Measurements from ENCODE around the gene OR2V2.
"Not testable (repeated sequence)": the region's sequence is repeated elsewhere in the genome, so short reads cannot be mapped to it uniquely, and the experiment has no call there.

The OR2V2 gene, protein sequence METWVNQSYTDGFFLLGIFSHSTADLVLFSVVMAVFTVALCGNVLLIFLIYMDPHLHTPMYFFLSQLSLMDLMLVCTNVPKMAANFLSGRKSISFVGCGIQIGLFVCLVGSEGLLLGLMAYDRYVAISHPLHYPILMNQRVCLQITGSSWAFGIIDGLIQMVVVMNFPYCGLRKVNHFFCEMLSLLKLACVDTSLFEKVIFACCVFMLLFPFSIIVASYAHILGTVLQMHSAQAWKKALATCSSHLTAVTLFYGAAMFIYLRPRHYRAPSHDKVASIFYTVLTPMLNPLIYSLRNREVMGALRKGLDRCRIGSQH

GRCh38 chr5:181146927-181147636 lies at the start of gene OR2V2:
Gene OR2V2, plus strand, starts transcription at chr5:181147586. Its CDS starts 7,357 bp downstream, at chr5:181154943.
- not testable (repeated sequence) for DNase-seq

GRCh38 chr5:181097759-181098491 lies 49.5 kb upstream of the OR2V2 start:
- DNase-seq = not testable (repeated sequence)

DNA sequence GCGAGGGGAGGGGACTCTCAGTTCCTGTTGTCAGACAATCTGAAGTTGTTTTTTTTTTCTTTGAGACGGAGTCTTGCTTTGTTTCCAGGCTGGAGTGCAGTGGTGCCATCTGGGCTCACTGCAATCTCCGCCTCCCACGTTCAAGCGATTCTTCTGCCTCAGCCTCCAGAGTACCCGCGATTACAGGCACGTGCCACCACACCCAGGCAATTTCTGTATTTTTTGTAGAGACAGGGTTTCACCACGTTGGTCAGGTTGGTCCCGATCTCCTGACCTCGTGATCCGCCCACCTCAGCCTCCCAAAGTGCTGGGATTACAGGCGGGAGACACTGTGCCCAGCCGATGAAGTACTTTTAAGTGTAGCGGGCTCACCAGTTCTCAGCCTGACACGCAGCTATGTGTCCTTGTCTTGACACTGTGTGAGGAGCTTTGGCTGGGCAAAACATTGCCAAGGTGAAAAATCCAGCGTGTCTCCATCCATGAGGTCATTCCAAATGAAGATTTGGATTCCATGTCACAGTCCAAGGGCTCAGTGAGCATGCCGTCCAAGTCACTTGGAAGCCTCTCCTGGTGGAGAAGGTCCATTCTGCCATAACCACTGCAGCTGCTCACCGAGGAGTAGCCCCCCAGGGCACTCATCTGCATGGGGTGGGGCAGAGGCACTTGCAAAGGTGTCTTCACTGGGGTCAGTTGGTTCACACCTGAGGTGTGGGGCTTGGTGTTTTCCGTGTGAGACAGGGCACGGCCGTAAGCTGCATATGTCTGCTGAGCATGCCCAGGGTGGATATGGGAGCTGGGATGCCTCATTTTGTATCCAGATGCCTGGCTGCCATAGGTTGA lies 48.4 kb upstream of the OR2V2 start:
- no peak for DNase-seq

DNA sequence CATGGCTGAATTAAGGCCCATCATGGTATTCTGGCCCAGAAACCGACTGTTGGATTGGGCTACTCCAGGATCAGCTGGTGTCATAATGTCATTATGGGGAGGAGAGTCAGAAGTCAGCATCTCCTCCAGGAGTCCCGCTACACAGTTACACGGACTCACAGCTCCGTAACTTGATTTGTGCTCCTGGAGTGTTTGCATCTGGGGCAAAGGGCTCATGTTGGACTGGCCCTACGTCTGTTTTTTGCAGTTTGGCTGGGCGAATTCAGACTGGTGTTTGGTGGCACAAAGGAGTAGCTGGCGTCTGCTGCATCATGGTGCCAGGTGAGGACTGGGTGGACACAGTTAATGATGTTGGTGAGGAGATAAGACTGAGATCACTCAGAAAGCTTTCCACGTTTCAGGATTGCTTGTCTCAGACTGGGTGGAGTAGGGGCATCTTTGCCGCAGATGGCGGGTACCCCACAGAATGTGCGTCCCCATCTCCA lies 47.7 kb upstream of the OR2V2 start:
- no peak for DNase-seq

DNA sequence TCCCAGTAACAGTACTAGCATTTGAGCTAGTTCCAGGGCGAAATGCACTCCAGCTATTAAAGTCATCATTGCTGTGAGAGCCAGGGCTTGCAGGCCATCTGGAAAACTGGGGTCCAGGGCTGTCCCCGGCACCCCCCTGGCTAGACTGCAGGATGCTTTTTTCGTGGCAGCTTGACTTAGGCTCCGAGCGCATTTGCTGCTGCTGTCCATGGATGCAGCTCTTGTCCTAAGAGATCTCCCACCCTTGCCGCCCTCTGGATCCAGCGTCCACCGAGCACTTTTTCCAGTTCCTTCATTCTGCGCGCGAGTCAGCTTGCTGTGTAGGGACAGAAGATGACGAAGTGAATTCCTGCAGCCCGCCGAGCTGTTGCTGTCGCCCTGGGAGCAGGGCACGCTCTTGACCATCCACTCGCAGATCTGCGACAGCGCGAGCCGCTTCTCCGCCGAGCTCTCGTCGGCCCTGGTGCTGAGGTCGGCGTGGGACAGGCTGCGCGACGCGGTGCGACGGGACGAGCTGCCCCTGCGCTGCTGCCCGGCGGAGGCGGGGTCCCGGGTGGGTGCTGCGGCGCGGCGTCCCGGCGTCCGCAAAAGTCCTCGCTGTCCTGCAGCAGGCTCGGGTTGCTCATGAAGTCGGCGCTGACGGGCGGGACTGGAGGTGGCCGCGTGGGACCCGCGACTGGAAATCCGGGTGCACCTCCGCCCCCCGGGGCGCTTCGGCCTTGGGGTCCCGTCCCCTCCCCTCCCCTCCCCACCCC lies 47.1 kb upstream of the OR2V2 start:
- no peak for DNase-seq

- not testable (repeated sequence) for DNase-seq
These were observed 46.2 kb upstream of the OR2V2 start for GRCh38 chr5:181101030-181101641.

DNA sequence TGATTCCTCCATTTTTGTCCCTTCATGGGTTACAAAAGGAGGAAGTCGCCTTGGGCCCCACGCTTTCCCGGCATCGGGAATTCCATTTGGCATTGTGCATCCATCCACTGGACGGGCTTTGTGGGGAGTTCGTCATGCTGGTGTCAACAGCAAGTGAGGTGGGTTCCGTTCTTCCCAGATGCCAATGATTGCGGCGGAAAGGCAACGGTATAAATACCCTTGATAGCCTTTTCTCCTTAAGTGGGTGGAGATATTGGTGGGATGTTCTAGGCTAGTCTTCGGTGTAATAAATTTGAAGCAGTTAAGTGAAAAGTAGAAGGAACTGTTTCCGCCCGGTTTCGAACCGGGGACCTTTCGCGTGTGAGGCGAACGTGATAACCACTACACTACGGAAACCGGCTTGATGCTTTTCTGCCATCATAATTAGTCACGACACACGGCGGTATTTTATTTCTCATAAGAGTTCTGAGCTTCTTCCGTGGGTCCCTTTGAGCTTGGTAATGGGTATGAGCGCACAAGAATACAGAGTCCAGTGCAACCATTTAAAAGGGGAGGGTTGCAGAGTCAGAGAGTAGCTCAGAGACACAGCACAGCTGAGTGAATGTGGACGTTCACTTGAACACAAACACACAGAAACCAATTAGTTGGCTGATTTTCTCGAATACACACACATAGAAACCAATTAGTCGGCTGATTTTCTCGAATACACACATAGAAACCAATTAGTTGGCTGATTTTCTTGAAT lies 45.3 kb upstream of the OR2V2 start:
- not testable (repeated sequence) for DNase-seq

GRCh38 chr5:181104259-181104568 lies 43.2 kb upstream of the OR2V2 start:
- not testable (repeated sequence) for DNase-seq

- not testable (repeated sequence) for DNase-seq
These were observed 42.6 kb upstream of the OR2V2 start for GRCh38 chr5:181104606-181105390.

DNA sequence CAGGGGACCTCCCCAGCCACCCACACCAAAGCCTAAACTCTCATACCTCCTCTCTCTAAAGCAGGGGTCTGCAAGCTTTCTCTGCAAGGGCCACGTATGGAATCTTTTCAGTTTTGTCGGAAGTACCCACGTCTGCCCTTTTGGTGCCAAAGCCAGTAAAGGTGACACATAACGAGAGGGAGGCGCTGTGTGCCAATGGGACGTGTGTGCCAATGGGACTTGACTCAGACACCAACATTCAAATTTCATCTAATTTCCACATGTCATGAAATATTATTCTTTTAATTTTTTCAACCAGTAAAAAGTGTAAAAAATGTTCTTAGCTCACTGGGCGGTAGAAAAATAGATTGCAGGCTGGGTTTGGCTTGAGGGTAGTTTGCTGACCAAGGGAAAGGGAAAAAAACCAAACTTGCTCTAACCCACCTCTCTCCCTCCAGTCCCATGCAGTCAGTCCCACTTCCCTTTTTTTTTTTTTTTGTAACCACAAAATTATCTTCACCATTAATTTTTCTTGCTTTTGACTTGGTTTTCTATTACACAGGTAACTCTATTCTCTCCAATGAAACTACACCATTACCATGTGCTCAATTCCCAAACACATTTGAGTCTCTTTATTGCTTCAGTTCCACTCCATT lies 41.9 kb upstream of the OR2V2 start:
- DNase-seq = no peak

DNA sequence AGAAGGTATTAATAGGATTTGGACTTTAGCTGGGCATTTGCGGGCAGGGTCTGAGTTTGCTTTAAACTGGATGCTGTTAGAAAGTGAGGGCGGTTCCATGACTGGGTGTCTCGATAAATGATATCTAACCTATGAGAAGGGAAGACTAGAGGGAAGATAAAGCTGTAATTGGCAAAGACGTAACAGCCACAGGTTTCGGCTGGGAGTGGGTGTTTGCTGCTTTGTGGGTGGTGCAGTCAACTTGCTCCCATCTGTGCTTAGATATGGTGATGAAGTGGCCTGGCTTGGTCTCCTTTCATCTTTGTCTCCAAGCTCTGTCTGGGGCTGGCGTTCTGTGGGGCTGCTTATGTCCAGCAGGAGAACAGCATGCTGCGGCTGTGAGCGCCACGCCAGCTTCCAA lies 39.7 kb upstream of the OR2V2 start:
- DNase-seq = no peak

DNA sequence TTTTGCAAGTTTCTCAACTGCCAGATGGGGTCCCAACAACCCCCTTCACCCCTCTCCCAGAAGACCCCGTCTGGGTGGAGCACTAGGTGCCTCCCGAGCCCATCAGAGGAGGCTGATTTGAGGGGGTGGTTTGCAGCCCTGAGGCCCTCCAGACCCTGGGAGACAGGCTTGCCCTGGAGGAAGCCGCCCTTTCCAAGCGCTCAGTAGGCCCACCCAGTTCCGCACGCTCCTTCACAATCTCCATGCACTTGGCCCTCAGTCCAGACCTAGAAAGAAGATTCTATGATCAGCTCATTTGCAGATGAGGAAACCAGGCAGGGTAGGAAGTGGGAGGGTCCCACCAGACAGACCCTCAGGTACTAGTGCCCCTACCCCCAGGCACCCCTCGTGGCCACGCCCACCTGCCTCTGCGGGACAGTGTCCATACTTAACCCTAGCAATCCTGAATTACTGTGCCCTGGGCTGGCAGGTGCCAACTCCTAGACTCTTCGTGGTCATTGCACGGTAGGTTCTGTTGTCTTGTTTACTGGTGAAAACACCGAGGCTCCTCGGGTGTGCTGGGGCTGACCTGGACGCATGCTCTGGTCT lies 38.7 kb upstream of the OR2V2 start:
- DNase-seq = no peak

- DNase-seq = no peak
These were observed 37.8 kb upstream of the OR2V2 start for GRCh38 chr5:181109489-181110013.

DNA sequence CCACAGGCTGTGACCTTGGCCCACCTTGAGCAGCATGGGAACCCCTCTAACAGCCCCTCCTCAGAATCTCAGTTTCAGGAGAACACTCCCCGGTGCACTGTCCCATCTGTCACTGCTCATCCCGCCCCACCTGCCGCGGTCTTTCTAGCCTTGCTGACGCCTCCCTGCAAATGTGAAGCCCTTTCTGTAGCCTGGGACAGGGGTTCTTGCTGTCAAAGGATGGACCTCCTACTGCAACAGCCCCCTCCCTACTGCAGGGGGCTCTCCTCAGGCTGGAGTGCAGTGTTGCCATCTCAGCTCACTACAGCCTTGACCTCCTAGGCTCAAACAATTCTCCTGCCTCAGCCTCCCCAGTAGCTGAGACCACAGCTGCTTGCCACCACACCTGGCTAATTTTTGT lies 36.4 kb upstream of the OR2V2 start:
- no peak for DNase-seq

- DNase-seq = no peak
These were observed 34.9 kb upstream of the OR2V2 start for GRCh38 chr5:181112476-181112875.

DNA sequence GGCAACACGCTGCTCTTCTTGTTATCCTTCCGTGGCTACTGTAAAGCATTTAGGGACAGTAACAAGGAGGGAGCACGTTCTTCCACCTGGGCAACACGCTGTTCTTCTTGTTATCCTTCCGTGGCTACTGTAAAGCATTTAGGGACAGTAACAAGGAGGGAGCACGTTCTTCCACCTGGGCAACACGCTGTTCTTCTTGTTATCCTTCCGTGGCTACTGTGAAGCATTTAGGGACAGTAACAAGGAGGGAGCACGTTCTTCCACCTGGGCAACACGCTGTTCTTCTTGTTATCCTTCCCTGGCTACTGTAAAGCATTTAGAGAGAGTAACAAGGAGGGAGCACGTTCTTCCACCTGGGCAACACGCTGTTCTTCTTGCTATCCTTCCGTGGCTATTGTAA lies 33.8 kb upstream of the OR2V2 start:
- not testable (repeated sequence) for DNase-seq

GRCh38 chr5:181114284-181114843 lies 33.0 kb upstream of the OR2V2 start:
- DNase-seq = no peak

Data from left hindlimb (tissue), 1 donor.